Colon (tissue), 2 donors: Measurements from ENCODE around the gene ANP32E.

Experiments
- FAIRE-seq: peaks from 2 replicates; lab custom pipeline; 2012; peaks lifted over from hg19 to GRCh38; lab: Jason Lieb, UNC
- donor health status: control.
- donor health status: control.

The ANP32E gene

GRCh38 chr1:150235852-150236613, at the start of gene ANP32E:
ANP32E (minus strand) TSS chr1:150236112; CDS start chr1:150235786, 326 bp downstream.
- peak; percentile 47 for FAIRE-seq

GRCh38 chr1:150283260-150283659, 47.3 kb upstream of the ANP32E start:
- FAIRE-seq: no peak

DNA sequence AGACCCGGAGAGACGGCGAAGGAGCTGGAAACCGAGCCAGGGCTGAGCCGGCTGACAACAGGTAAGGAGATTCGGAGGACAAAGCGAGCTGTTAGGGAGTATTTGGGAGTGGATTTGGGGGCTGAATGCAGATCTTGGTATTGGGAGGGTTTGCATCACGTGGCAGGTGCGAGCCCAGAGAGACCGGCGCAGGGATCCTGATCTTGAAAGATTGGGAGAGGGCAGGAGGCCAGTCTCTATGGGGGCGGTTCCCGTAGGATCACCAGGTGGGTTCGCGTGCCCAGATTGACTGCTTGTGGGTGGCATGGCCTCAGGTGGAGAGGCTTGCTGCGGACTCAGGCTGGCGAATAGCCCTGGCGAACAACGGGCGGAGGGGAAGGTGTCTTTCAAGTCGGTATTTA, 46.6 kb upstream of the ANP32E start:
- no peak for FAIRE-seq

DNA sequence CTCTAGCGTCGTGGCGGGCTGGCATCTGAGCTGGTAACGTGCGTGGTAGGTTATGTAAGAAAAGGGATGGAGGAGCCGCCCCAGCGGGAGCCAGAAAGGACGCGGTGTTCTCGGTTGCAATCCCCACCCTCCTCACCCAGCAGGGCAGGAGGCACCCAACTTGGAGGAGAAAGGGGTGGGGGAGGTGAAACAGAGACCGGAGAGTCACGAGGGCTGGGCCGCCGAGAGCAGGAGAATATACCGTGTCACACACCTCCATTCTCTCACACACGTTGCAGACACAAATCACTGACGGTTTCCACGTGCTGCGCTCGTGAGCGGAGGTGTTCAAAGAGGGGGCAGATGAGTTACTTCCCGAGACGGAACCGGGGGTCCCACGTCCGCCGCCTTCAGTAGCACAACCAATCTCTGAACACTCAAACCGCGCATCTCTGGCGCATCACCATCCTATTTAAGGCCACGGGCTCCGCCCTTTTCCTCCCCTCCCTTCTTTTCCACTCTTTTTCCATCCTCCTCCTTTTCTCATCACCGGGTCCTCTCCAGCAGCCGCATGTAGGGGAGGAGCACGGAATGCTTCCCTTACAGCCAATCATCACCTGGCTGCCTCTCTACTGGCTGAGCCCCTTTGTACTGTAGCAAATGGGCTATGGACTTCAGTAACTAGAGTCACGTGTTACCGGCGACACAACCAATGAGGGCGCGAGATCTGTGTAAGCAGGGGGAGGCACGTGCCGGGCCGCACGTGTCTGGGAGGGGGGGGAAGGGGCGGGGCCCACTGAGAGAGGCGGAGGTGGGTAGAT, 46.0 kb upstream of the ANP32E start, which contains the start of gene CIART:
Gene CIART, plus strand, starts transcription at position 797 of the 800 bp plus-strand sequence. CDS start 714 bp downstream, outside the sequence.
- FAIRE-seq: no peak

DNA sequence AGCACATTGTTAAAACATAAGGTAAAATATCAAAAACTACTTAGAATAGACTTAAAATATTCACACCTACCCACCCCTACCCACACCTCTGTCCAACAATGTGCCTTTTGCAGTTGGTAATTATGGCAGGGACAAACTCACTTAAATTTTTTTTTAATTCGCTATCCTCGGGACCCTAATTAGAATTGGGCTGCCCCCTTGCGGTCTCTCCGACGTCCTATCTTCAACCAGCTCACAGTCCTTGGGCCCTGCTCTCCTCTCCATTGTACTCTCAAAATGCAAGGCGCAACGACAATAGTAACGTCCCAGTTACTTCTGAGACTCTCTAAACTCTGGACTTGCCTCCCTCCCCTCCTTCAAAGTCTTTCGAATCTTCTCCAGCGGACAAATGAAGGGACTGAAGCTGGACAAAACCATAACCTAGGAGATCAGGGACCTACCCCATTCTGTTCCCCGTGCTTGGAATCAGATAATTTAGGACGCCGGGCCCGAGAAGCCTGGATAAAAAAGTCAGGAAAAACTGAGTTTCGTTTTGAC, 45.4 kb upstream of the ANP32E start:
- FAIRE-seq: no peak

GRCh38 chr1:150280138-150280707, 44.3 kb upstream of the ANP32E start:
- FAIRE-seq: no peak

- FAIRE-seq: no peak
Observed at GRCh38 chr1:150273311-150273710, 37.4 kb upstream of the ANP32E start.

- FAIRE-seq: no peak
Observed at GRCh38 chr1:150271291-150271959, 35.5 kb upstream of the ANP32E start.

DNA sequence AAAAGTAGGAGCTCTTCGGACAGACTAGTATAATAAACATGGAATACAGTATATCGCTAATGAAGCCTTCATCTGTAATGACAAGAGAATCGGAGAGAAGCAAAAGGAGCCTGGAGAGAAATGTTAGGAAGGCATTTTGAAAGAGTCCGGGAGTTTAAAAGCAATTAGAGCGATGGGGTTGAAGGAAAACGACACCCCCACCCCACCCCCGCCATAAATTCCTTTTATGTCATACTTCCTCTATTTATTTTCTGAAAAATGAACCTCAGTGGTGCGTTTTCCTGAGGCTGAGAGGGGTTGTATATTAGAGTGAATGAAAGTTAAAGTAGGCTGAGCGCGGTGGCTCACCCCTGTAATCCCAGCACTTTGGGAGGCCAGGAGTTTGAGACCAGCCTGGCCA, 33.5 kb upstream of the ANP32E start:
- no peak for FAIRE-seq

DNA sequence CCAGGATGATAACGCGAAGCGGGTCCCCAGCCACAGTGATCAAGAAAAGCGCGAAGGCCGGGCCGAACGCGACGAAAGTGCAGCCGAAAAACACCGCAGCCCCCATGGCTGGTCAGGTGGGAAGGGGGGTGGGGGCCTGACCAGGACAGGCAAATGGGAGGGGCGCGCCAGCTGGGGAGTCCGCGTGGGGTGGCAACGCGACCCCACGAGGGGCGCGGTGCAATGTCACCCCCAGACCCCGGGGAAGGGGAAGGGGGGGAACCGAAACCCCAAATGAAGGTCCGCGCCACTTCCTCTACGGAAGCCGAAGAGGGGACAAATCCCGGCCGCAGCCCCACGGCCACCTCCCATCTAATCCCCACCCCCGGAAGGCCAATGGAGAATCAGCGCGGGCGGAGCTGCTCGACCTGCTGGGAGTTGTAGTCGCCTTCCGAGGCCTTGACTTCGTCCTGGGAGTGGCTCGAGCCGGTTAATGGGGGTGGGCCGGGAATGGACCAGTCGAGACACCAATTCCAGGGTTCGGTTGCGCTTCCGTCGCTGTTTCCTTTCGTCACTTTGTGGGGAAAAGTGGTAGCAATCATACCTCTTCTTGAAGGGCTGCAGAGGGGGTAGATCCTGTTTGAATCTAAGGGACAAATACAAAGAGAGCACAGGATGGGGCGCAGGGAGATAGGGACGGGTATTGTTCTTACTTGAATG, 32.9 kb upstream of the ANP32E start, which contains the start of gene APH1A:
Gene APH1A, minus strand, starts transcription at position 312 of the 699 bp plus-strand sequence. Its CDS starts 206 bp downstream, at position 106.
- FAIRE-seq: no peak

- no peak for FAIRE-seq
Observed at GRCh38 chr1:150268340-150268704, 32.4 kb upstream of the ANP32E start.

- FAIRE-seq: no peak
Observed at GRCh38 chr1:150267896-150268295, 32.0 kb upstream of the ANP32E start.

- no peak for FAIRE-seq
Observed at GRCh38 chr1:150263549-150263948, 27.6 kb upstream of the ANP32E start.

- no peak for FAIRE-seq
Observed at GRCh38 chr1:150262388-150263320, 26.7 kb upstream of the ANP32E start.

DNA sequence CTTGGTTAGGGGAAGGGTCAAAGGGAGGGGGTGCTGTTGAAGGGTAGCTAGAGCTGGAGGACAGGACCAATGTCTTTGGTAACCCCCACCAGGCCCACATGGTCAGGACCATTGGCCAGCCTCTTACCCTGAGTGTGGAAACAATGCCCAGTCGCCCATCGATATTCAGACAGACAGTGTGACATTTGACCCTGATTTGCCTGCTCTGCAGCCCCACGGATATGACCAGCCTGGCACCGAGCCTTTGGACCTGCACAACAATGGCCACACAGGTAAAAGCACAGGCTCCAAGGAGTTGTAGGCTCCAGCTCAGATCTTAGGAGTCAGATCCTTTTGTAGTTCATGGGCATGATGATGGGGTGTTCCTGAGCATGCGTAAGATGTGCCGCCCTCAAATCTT, 25.5 kb upstream of the ANP32E start:
- FAIRE-seq: no peak

DNA sequence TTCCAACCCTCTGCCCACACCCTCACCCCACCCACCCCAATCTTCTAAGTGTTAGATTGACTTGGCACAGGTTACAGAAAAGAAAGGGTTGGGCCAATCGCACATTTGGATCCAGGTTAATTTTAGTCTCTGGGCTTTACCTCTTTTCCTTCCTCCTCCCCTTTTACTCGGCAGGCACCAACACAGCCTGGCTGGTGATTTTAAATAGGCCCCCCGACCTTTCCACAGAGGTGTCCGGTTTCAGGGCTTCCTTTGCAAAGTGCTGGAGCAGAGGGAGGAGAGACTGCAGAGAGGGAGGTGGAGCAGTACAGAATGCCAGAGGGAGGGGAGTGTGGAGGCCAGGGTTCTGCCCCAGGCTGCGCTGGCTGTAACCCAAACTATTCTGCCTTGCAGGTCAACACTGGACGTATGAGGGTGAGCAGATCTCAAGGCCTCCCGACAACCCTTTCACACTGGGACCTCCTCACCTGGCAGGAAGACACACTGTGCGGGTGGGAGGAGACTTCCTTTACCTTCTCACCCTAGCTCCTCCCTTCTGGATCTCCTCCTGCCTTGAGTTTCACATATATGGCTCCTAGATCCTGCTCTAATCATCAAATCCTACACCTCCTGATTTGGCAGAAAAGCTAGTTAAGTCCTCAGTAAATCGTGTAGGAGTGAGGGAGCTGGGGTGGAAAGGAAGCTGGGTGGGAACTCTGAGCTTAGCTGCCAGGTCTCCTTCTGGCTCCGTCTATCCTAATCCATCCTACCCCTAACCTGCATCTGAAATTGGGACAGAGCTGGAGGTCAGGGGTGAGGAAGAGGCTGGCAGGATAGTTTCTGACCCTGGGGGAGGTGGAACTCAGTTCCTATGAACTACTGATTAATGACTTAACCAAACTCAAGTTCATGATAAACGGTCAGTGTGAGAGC, 24.1 kb upstream of the ANP32E start:
- no peak for FAIRE-seq

DNA sequence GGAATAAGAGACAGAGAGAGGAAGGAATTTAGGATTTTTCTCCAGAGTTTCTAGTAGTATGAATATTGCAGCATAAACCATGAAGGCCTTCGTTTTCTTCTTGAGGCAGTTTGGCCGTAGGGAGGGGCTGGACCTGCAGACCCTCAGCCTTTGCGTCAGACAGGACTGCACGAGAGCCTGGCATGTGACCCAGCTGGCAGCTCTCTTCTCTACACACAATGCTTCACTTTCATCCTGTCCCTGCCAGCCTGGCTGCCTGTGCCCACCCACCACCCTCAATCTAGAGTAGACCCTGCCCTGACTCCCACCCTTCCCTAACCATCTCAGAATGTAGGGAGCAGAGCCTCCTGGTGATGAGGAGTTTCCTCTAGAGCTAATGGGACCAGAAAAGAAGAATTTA, 23.3 kb upstream of the ANP32E start:
- FAIRE-seq: no peak

DNA sequence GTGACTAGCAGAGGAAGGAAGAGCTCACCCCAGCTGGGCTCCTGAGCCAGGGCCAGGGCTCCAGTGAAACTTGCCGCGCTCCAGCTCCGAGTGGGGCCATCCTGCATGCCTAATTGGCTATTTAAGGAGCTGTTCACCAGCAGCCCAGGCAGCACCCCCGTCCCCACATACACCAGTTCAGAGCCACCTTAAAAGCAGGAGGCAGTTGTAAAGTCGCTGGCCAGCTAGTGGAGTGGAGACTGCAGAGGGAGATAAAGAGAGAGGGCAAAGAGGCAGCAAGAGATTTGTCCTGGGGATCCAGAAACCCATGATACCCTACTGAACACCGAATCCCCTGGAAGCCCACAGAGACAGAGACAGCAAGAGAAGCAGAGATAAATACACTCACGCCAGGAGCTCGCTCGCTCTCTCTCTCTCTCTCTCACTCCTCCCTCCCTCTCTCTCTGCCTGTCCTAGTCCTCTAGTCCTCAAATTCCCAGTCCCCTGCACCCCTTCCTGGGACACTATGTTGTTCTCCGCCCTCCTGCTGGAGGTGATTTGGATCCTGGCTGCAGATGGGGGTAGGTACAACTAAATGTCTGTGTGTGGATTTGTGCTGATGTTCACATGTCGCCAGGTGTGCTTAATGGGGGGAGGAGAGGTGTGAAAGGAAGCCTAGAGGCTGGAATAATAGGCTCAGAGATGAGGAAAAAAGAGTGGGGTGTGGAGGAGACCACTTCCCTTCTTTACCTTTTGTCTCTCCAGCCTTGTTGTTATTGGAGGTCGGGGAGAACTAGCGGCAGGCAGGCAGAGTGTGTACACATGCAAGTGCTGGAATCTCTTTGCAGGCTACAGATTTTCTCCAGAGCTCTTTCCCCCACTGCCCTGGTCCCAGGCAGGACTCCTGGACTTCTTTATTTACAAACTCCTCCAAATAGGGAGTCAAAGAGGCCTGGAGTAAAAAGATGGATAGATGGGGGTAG, 22.0 kb upstream of the ANP32E start, which contains the start of gene CA14:
Gene CA14, plus strand, starts transcription at position 151 of the 962 bp plus-strand sequence. Its CDS starts 355 bp downstream, at position 506.
- no peak for FAIRE-seq
